ENCODE measurements around the gene DUSP15.

The DUSP15 gene

DNA sequence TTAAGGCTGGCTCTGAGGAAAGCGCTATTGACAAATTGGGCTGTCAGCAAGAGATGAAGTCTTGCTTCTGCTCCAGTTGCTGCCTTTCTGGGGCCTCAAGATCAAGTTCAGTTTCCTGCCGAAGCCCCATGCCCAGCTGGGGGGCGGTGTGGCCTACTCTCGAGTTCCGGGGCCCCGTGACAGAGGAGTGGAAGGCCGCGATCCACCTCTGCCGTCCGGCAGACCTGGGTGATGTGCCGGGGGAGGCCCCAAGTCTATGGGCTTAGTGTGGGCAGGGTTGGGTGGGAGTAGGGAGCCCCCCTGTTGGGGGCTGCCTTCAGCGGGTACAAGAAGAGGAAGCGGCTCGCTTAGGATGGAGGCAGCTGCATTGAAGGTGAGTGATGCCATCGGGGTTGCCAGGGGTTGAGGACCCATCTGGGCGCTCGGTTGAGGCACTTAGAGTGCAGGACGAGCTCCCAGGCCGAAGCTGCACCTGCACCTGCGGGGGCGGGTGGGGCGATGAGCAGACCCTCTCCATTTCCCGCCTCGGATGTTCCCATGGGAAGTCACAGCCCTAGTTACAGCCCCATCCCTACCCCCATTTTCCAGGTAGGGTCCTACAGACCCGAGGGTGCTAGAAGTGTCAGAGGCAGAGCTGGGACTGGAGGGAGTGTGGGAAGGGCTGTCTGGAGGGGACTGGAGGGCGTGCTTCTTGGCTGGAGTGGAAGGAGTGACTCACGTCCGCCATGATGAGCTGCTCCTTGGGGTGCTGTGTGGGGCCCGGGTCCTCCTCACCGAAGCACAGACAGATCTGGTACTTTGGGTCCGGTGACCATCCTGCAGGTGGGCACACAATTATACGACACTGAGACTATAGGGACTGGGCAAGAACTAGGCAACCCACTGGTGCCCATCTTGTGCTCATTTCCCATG lies 22.0 kb downstream of the DUSP15 start:
- no peak for ATAC-seq
- TF ChIP-seq, protein P1, sequence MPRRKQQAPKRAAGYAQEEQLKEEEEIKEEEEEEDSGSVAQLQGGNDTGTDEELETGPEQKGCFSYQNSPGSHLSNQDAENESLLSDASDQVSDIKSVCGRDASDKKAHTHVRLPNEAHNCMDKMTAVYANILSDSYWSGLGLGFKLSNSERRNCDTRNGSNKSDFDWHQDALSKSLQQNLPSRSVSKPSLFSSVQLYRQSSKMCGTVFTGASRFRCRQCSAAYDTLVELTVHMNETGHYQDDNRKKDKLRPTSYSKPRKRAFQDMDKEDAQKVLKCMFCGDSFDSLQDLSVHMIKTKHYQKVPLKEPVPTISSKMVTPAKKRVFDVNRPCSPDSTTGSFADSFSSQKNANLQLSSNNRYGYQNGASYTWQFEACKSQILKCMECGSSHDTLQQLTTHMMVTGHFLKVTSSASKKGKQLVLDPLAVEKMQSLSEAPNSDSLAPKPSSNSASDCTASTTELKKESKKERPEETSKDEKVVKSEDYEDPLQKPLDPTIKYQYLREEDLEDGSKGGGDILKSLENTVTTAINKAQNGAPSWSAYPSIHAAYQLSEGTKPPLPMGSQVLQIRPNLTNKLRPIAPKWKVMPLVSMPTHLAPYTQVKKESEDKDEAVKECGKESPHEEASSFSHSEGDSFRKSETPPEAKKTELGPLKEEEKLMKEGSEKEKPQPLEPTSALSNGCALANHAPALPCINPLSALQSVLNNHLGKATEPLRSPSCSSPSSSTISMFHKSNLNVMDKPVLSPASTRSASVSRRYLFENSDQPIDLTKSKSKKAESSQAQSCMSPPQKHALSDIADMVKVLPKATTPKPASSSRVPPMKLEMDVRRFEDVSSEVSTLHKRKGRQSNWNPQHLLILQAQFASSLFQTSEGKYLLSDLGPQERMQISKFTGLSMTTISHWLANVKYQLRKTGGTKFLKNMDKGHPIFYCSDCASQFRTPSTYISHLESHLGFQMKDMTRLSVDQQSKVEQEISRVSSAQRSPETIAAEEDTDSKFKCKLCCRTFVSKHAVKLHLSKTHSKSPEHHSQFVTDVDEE (CRISPR knock-in tag; IDR thresholded peaks at IDR 0.05) = no peak
- TF ChIP-seq ZNF8 (CRISPR knock-in tag; IDR thresholded peaks at IDR 0.05) = no peak
- TF ChIP-seq, protein P2, sequence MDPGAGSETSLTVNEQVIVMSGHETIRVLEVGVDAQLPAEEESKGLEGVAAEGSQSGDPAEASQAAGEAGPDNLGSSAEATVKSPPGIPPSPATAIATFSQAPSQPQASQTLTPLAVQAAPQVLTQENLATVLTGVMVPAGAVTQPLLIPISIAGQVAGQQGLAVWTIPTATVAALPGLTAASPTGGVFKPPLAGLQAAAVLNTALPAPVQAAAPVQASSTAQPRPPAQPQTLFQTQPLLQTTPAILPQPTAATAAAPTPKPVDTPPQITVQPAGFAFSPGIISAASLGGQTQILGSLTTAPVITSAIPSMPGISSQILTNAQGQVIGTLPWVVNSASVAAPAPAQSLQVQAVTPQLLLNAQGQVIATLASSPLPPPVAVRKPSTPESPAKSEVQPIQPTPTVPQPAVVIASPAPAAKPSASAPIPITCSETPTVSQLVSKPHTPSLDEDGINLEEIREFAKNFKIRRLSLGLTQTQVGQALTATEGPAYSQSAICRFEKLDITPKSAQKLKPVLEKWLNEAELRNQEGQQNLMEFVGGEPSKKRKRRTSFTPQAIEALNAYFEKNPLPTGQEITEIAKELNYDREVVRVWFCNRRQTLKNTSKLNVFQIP (CRISPR knock-in tag; IDR thresholded peaks at IDR 0.05; ENCODE audit: borderline replicate concordance, low read depth) = no peak
- TF ChIP-seq SNAI2 (CRISPR knock-in tag; IDR thresholded peaks at IDR 0.05) = no peak
- TF ChIP-seq TOX (CRISPR knock-in tag; IDR thresholded peaks at IDR 0.05; ENCODE audit: borderline replicate concordance) = no peak
- TF ChIP-seq ARNTL (CRISPR knock-in tag; IDR thresholded peaks at IDR 0.05; ENCODE audit: borderline replicate concordance, low read depth) = no peak
- no peak for TF ChIP-seq ZC3H10 (CRISPR knock-in tag; IDR thresholded peaks at IDR 0.05)
- TF ChIP-seq RARB (CRISPR knock-in tag; IDR thresholded peaks at IDR 0.05) = no peak

DNA sequence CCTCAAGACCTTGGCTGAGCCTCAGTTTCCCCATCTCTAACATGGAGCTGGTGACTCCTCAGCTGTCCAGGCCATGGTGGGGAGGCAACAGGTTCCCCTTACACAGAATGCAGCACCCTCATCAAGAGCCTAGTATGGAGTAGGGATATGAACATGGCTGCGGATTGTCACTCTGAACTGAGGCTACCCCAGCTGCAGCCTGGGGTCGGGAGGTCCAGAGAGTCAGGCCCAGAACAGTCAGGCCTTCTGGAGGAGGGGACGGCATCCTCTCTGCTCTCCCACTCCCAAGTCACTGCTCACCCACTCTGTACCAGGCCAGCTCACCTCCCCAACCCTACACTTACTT lies 23.6 kb downstream of the DUSP15 start:
- no peak for TF ChIP-seq ZFP3 (CRISPR knock-in tag; IDR thresholded peaks at IDR 0.05)
- TF ChIP-seq PPARA (CRISPR knock-in tag; IDR thresholded peaks at IDR 0.05; ENCODE audit: borderline replicate concordance) = no peak
- TF ChIP-seq ZFP30 (CRISPR knock-in tag; IDR thresholded peaks at IDR 0.05) = no peak
- TF ChIP-seq, protein P3, sequence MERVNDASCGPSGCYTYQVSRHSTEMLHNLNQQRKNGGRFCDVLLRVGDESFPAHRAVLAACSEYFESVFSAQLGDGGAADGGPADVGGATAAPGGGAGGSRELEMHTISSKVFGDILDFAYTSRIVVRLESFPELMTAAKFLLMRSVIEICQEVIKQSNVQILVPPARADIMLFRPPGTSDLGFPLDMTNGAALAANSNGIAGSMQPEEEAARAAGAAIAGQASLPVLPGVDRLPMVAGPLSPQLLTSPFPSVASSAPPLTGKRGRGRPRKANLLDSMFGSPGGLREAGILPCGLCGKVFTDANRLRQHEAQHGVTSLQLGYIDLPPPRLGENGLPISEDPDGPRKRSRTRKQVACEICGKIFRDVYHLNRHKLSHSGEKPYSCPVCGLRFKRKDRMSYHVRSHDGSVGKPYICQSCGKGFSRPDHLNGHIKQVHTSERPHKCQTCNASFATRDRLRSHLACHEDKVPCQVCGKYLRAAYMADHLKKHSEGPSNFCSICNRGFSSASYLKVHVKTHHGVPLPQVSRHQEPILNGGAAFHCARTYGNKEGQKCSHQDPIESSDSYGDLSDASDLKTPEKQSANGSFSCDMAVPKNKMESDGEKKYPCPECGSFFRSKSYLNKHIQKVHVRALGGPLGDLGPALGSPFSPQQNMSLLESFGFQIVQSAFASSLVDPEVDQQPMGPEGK (CRISPR knock-in tag; IDR thresholded peaks at IDR 0.05; ENCODE audit: borderline replicate concordance) = no peak
- TF ChIP-seq SNAI2 (CRISPR knock-in tag; IDR thresholded peaks at IDR 0.05) = no peak
- TF ChIP-seq GLIS3 (CRISPR knock-in tag; IDR thresholded peaks at IDR 0.05) = no peak
- no peak for TF ChIP-seq ZNF565 (CRISPR knock-in tag; conservative IDR thresholded peaks at IDR 0.05; ENCODE audit: low read depth)
- TF ChIP-seq ARNTL (CRISPR knock-in tag; IDR thresholded peaks at IDR 0.05; ENCODE audit: borderline replicate concordance, low read depth) = no peak
- no peak for TF ChIP-seq RARB (CRISPR knock-in tag; IDR thresholded peaks at IDR 0.05)
- TF ChIP-seq TCF4 (CRISPR knock-in tag; IDR thresholded peaks at IDR 0.05; ENCODE audit: borderline replicate concordance) = no peak
- no peak for TF ChIP-seq ZNF8 (CRISPR knock-in tag; IDR thresholded peaks at IDR 0.05)
- no peak for TF ChIP-seq ESRRG (CRISPR knock-in tag; IDR thresholded peaks at IDR 0.05)
- TF ChIP-seq, protein P4, sequence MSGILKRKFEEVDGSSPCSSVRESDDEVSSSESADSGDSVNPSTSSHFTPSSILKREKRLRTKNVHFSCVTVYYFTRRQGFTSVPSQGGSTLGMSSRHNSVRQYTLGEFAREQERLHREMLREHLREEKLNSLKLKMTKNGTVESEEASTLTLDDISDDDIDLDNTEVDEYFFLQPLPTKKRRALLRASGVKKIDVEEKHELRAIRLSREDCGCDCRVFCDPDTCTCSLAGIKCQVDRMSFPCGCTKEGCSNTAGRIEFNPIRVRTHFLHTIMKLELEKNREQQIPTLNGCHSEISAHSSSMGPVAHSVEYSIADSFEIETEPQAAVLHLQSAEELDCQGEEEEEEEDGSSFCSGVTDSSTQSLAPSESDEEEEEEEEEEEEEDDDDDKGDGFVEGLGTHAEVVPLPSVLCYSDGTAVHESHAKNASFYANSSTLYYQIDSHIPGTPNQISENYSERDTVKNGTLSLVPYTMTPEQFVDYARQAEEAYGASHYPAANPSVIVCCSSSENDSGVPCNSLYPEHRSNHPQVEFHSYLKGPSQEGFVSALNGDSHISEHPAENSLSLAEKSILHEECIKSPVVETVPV (CRISPR knock-in tag; IDR thresholded peaks at IDR 0.05) = no peak
- TF ChIP-seq, protein P2 (CRISPR knock-in tag; IDR thresholded peaks at IDR 0.05; ENCODE audit: borderline replicate concordance, low read depth) = no peak
- TF ChIP-seq TOX (CRISPR knock-in tag; IDR thresholded peaks at IDR 0.05; ENCODE audit: borderline replicate concordance) = no peak
- TF ChIP-seq BACH2 (CRISPR knock-in tag; IDR thresholded peaks at IDR 0.05; ENCODE audit: borderline replicate concordance) = no peak
- no peak for TF ChIP-seq ZNF70 (CRISPR knock-in tag; IDR thresholded peaks at IDR 0.05)
- no peak for TF ChIP-seq CSDC2 (CRISPR knock-in tag; IDR thresholded peaks at IDR 0.05)

More for the DNA sequence above, 23.6 kb downstream of the DUSP15 start:
- ATAC-seq = no peak

Measured in SK-N-SH treated with all-trans-retinoic acid at 6 μM for 48 hours (cell line).